ENCODE data around the gene FOXC1.

Gene FOXC1

GRCh38 chr6:1657116-1657770, 47.5 kb downstream of the FOXC1 start:
- Histone ChIP-seq H3K27ac (ENCODE audit: low read length) (no peak overlapping the region), H3K79me2 (ENCODE audit: insufficient read depth, low read length) (no peaks in the 10 kb centered on the region)
- DNase-seq: no peak

GRCh38 chr6:1657771-1658165, 48.1 kb downstream of the FOXC1 start:
- Histone ChIP-seq H4K20me1 (ENCODE audit: insufficient read depth, low read length) (no peaks in the 10 kb centered on the region), H2AFZ (ENCODE audit: low read depth, low read length) (no peak overlapping the region), H3K79me2 (ENCODE audit: insufficient read depth, low read length) (no peaks in the 10 kb centered on the region), H3K36me3 (ENCODE audit: insufficient read depth, low read length) (no peaks in the 10 kb centered on the region), H3K27ac (ENCODE audit: low read length) (no peak overlapping the region), H3K9me3 (ENCODE audit: insufficient read depth, low read length, severe bottlenecking) (no peaks in the 10 kb centered on the region), H3K9ac (ENCODE audit: low read depth, low read length) (no peak overlapping the region), H3K4me3 (ENCODE audit: low read depth in 1 of 2, low read length in 2 of 2) (no peak overlapping the region), H3K27me3 (ENCODE audit: insufficient read depth, low read length, poor library complexity) (no peaks in the 10 kb centered on the region), H3K4me1 (ENCODE audit: insufficient read depth, low read length) (no peaks in the 10 kb centered on the region), H3K4me2 (ENCODE audit: insufficient read depth, low read length) (no peak overlapping the region)
- no peak for TF ChIP-seq EZH2 (IDR thresholded peaks at IDR 0.05; ENCODE audit: borderline replicate concordance, low read depth, low read length, severe bottlenecking)
- TF ChIP-seq CTCF (IDR thresholded peaks at IDR 0.05; ENCODE audit: borderline replicate concordance, extremely low read depth, low read length, poor library complexity, severe bottlenecking): no peak
- DNase-seq (no peak), ATAC-seq (ENCODE audit: insufficient read depth, low read depth) (no peak)

More at GRCh38 chr6:1657116-1657770, 47.5 kb downstream of the FOXC1 start:
- Histone ChIP-seq H3K27me3 (ENCODE audit: insufficient read depth, low read length, poor library complexity) (no peaks in the 10 kb centered on the region), H3K9ac (ENCODE audit: low read depth, low read length) (no peak overlapping the region), H3K4me2 (ENCODE audit: insufficient read depth, low read length) (no peak overlapping the region), H3K4me1 (ENCODE audit: insufficient read depth, low read length) (no peaks in the 10 kb centered on the region), H2AFZ (ENCODE audit: low read depth, low read length) (no peak overlapping the region), H3K4me3 (ENCODE audit: low read depth in 1 of 2, low read length in 2 of 2) (no peak overlapping the region), H4K20me1 (ENCODE audit: insufficient read depth, low read length) (no peaks in the 10 kb centered on the region), H3K36me3 (ENCODE audit: insufficient read depth, low read length) (no peaks in the 10 kb centered on the region), H3K9me3 (ENCODE audit: insufficient read depth, low read length, severe bottlenecking) (no peaks in the 10 kb centered on the region)
- no peak for TF ChIP-seq EZH2 (IDR thresholded peaks at IDR 0.05; ENCODE audit: borderline replicate concordance, low read depth, low read length, severe bottlenecking)
- TF ChIP-seq CTCF (IDR thresholded peaks at IDR 0.05; ENCODE audit: borderline replicate concordance, extremely low read depth, low read length, poor library complexity, severe bottlenecking): no peak
- ATAC-seq (ENCODE audit: insufficient read depth, low read depth): no peak

- no peak for ATAC-seq (ENCODE audit: insufficient read depth, low read depth)
- Histone ChIP-seq H2AFZ (ENCODE audit: low read depth, low read length) (no peak overlapping the region), H3K4me3 (ENCODE audit: low read depth in 1 of 2, low read length in 2 of 2) (no peak overlapping the region), H3K79me2 (ENCODE audit: insufficient read depth, low read length) (no peaks in the 10 kb centered on the region), H4K20me1 (ENCODE audit: insufficient read depth, low read length) (no peaks in the 10 kb centered on the region), H3K27me3 (ENCODE audit: insufficient read depth, low read length, poor library complexity) (no peaks in the 10 kb centered on the region), H3K9ac (ENCODE audit: low read depth, low read length) (no peak overlapping the region), H3K36me3 (ENCODE audit: insufficient read depth, low read length) (no peaks in the 10 kb centered on the region), H3K4me2 (ENCODE audit: insufficient read depth, low read length) (no peak overlapping the region), H3K27ac (ENCODE audit: low read length) (no peak overlapping the region), H3K4me1 (ENCODE audit: insufficient read depth, low read length) (no peaks in the 10 kb centered on the region), H3K9me3 (ENCODE audit: insufficient read depth, low read length, severe bottlenecking) (no peaks in the 10 kb centered on the region)
- no peak for DNase-seq
- TF ChIP-seq EZH2 (IDR thresholded peaks at IDR 0.05; ENCODE audit: borderline replicate concordance, low read depth, low read length, severe bottlenecking) (no peak), CTCF (IDR thresholded peaks at IDR 0.05; ENCODE audit: borderline replicate concordance, extremely low read depth, low read length, poor library complexity, severe bottlenecking) (no peak)
Measured at GRCh38 chr6:1658212-1659005, 48.7 kb downstream of the FOXC1 start.
